SU-DHL-6 (cell line): Measurements from ENCODE around the gene SHISA4.

Experiments used
- CTCF ChIP-seq: fragments of 200-600 bp; sonication (generic); IDR thresholded peaks from one replicate; pipeline ENCODE4 v1.5.1; 2017; ENCODE audit warnings: antibody characterized with exemption, mild to moderate bottlenecking, low read length, moderate library complexity; ENCODE audit not compliant: insufficient read depth, poor library complexity, severe bottlenecking
- EZH2phosphoT487 ChIP-seq: fragments of 200-600 bp; sonication (generic), shearing (Covaris generic); conservative IDR thresholded peaks from 2 replicates; pipeline ENCODE4 v1.6.1; 2018; ENCODE audit warnings: mild to moderate bottlenecking, antibody characterized with exemption, low read length, moderate library complexity, mixed read lengths

GRCh38 chr1:201861448-201861847 lies 27.2 kb upstream of the SHISA4 start:
- TF ChIP-seq CTCF (no peak), EZH2phosphoT487 (no peak)
